Skeletal muscle cell (primary cell): ENCODE results near the gene TMTC2.

Experiments used
- DNase-seq: peaks from one replicate; pipeline ENCODE4 v3.0.0-alpha.2; 2010; ENCODE audit warnings: low read depth
- H3K4me3 ChIP-seq: 2 replicates; pipeline ENCODE4 v1.5.1; 2011; ENCODE audit warnings: low read depth, mild to moderate bottlenecking, control low read depth, low read length, moderate library complexity

TMTC2 gene

GRCh38 chr12:82866227-82866775, 179.6 kb downstream of the TMTC2 start:
- no peak for DNase-seq
- no peak overlapping the region for H3K4me3 ChIP-seq

- no peak overlapping the region for H3K4me3 ChIP-seq
- no peak for DNase-seq
Measured at GRCh38 chr12:82866946-82867345, 180.2 kb downstream of the TMTC2 start.

GRCh38 chr12:82867762-82868500, 181.2 kb downstream of the TMTC2 start:
- no peak overlapping the region for H3K4me3 ChIP-seq
- DNase-seq: no peak

DNA sequence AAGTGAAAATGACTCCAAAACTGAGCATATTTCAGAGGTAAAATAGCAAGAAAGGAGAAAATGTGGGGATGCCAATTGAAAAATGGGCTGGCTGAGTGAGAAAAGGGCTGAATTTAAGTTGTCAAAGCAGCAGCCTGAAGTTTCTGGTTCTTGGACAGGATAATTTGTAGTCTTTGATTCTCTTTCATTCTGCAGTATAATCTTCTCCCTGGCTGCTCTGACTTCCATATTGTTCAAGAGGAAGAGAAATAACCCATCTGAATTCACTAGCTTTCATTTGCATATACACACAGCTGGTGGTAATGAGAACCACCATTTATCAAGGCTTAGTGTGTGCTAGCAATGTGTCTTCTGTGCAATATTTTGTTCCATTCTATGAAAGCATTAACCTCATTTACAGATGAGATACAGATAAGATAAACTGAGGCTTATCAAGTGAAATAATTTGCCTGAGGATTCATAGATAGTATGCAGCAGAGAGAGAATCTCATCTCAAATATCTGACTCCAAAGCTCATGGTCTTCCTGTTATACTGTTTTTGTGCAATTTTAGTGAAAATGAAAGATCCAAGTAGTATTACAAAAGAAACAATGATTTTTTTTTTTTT, 184.2 kb downstream of the TMTC2 start:
- H3K4me3 ChIP-seq: no peak overlapping the region
- DNase-seq: no peak

DNA sequence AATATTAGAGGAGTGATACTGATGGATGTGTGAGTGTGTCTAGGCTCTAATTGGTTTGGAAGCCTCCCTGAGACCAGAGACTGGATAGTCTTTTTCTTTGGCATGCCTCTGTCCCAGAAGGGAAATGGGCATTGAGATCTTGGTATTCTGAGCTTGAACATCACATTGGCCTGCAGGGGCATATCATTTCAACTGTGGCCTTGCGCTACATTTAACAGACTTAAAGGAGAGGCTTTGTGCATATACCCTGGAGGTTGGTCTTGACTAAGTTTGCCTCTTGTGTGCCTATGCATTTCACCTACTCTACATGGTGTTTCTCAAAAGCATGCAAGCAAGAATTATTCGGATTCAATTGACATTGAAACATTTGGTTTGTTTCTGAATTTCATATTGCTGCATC, 185.4 kb downstream of the TMTC2 start:
- no peak for DNase-seq
- no peak overlapping the region for H3K4me3 ChIP-seq

DNA sequence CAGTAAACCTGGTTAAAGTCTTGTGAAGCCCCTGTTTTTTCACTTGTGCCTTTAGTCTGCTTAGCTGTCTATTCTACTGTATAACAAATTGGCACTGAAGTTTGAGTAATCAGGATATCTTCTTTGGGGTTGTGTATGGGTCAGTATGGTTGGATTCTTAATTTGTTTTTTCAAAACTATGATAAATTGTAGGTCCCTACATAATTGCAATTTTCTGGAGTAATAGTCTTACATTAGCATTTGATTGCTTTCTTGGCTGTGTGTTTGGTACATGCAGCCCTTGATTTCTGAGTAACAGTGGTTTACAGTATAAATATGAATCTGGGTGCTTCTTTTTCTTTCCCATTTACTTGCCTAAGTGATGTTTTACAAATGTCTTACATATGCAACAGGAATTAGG, 186.6 kb downstream of the TMTC2 start:
- no peak for DNase-seq
- no peak overlapping the region for H3K4me3 ChIP-seq

DNA sequence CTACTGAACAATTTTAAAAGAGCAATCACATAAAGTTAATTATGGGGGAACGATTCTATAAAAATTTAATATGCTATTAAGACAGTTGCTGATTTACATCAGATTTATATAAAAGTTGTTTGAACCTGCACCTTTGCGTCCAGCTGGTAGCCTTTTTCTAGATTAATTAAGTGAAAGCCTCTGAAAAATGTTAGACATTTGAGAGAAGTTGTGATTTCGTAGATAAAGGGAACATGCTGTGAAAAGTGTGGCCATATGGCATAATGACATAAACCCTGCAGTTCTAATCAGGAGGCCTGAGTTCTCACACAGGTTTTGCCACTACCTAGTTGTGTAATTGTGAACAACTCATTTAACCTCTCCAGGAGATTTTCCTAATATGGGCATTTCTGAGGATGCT, 187.2 kb downstream of the TMTC2 start:
- no peak for DNase-seq
- H3K4me3 ChIP-seq: no peak overlapping the region

GRCh38 chr12:82874945-82875344, 188.2 kb downstream of the TMTC2 start:
- H3K4me3 ChIP-seq: no peak overlapping the region
- peak; percentile 1 for DNase-seq

GRCh38 chr12:82876075-82876474, 189.4 kb downstream of the TMTC2 start:
- no peak overlapping the region for H3K4me3 ChIP-seq
- no peak for DNase-seq

DNA sequence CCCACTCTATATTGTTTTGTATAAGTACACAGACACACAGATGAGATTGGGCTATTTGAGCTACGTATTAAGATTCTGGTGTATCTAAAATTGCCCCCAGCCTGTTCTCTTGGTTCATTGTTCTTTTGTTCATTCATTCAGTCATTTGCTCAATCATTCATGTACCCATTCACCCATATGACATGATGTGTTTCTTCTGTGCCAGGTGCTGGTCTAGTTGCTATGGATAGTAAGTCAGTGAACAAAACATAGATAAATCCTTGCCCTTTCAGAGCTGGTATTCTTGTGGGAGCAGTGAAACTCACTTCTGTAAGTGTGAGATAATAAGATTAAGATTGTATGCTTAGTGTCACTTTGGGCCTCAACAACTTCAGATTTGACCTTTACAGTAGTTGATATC, 191.3 kb downstream of the TMTC2 start:
- H3K4me3 ChIP-seq: no peak overlapping the region
- DNase-seq: no peak

DNA sequence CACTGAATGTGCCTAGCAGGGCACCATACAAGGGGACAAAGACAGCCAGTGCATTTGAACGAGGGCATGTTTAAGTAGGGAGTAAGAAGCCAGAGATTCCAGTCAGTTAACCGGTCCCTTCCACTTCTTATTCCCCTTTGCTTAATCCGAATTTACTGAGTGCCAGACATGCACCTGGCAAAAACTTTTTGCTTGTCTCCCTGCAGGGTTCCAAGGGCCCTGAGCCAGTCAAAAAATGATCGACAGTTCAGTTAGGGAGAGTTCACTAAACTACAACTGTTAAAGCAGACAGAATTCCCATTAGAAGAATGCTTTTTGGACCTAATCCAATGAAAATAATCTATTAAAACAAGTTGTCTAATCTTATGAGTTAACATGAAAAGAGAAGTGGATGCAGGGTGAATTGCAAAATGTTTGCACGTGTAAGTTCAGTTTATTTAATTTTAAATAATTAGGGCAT, 193.8 kb downstream of the TMTC2 start:
- DNase-seq: peak; percentile 3
- H3K4me3 ChIP-seq: no peak overlapping the region

- no peak overlapping the region for H3K4me3 ChIP-seq
- DNase-seq: no peak
Measured at GRCh38 chr12:82883394-82884355, 197.0 kb downstream of the TMTC2 start.

DNA sequence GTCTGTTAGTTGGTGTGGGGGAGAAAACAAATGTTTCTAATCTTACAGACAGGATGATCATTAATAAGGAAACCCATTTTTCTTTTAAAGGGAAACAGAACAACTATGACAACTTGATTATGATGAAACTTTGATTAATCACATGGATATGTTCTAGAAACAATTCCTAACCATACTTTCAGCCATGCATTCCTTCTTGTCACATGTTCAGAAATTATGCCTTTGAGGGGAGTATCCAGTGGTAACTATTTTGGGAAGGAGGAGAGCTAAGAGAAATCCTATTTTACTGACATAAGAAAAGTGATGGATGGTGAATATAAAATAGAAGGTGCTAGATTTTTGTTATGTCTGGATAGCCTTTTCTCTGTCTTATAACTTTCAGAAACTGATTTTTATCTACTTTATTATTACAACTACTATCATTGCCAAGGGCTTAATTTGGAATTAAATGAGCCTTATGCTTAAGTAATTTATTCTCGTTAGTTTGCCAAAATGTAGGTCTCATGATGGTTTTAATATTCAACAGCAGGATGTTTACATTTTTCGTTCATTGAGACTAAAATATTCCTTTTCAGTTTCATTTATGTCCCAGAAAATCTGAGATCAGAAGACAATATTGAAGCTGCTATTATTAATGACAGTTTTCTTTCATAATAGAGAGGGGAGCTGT, 200.1 kb downstream of the TMTC2 start:
- no peak overlapping the region for H3K4me3 ChIP-seq
- DNase-seq: no peak

DNA sequence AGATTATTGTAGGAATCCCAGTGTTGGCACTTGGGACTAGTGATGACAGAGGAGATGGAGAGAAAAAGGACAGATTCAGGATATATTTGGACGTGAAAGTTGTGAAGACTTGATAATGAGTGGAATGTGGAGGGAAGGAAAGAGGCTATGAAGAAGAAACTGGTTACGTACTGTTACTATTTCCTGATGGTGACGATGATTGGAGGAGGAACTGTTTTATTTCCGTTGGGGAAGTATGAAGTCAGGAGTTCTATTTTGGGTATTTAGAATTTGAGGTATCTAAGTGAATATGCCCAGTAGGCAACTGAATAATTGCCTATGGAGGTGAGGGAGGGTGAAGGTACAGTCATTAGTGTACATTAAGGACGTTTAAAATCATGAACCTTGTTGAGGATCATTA, 207.2 kb downstream of the TMTC2 start:
- no peak overlapping the region for H3K4me3 ChIP-seq
- DNase-seq: no peak

- H3K4me3 ChIP-seq: no peak overlapping the region
- DNase-seq: no peak
Measured at GRCh38 chr12:82896277-82896676, 209.6 kb downstream of the TMTC2 start.

DNA sequence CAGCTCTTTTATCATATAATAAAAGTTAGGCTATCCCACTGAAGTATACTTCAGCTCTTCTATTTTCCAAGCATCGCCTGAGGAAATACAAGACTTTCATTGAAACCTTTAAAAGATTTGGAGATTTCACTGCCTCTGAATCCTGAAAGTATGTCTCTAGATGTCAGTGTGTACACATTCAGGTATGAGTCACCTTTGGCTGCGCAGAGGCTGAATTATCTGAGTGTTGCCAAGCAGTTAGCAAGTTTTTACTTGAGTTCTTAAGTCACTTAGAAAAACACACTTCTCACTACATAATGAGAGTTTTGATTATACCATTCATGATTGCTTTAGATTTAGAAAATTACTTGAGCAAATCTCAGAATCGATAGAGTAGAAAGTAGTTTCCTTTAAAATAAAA, 210.3 kb downstream of the TMTC2 start:
- no peak overlapping the region for H3K4me3 ChIP-seq
- DNase-seq: peak; percentile 1

GRCh38 chr12:82898441-82898840, 211.7 kb downstream of the TMTC2 start:
- H3K4me3 ChIP-seq: no peak overlapping the region
- no peak for DNase-seq

GRCh38 chr12:82904219-82904790, 217.6 kb downstream of the TMTC2 start:
- H3K4me3 ChIP-seq: no peak overlapping the region
- no peak for DNase-seq

- H3K4me3 ChIP-seq: no peak overlapping the region
- DNase-seq: no peak
Measured at GRCh38 chr12:82910246-82910893, 223.7 kb downstream of the TMTC2 start.
